AG09319 (cell line): ENCODE data around the gene USP3.
A peak's percentile ranks its signal among the peaks of the same experiment; 100 is the strongest.

Source experiments
- DNase-seq: peaks from one replicate; pipeline ENCODE4 v3.0.0-alpha.2; 2010; ENCODE audit warnings: low read depth; ENCODE audit errors: extremely low read depth
- TF ChIP-seq, protein P1 (sequence below): IDR thresholded peaks from 2 replicates; pipeline ENCODE4 v1.5.1; 2011; ENCODE audit warnings: low read depth, mild to moderate bottlenecking, inconsistent platforms, low read length, moderate library complexity

USP3 gene

DNA sequence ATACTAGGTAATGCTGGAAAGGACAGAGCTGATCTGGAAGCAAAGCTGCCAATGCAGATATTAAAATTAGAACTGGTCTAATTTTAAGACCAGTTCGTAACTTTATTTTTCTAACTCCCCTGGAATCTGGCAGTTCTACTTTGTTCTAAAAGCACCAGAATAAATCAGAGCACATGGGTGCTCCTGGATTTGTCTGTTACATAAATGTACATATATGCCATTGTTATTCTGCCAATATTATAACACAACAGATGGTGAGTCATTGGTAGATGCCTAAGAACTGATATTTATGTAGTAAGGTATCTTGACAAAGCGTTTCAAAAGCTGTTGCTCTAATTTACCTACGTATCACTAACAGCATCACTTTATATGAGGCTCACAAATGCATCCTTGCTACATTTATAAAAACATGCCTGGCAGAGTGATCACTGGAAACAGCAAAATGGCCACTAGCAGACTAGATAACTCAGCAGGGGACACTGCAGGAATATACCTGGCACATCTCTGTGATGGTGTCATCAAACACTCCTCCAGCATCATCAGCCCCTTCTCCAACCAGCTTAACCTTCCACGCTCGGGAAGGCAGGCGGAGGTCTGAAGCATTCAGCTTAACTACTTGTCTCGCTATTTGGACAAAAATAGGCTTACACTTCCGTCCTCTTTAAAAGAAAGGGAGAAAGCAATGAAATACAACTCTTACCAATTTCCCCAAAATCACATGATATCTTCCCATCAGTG lies 119.0 kb downstream of the USP3 start:
- DNase-seq: no peak
- TF ChIP-seq, protein P1, sequence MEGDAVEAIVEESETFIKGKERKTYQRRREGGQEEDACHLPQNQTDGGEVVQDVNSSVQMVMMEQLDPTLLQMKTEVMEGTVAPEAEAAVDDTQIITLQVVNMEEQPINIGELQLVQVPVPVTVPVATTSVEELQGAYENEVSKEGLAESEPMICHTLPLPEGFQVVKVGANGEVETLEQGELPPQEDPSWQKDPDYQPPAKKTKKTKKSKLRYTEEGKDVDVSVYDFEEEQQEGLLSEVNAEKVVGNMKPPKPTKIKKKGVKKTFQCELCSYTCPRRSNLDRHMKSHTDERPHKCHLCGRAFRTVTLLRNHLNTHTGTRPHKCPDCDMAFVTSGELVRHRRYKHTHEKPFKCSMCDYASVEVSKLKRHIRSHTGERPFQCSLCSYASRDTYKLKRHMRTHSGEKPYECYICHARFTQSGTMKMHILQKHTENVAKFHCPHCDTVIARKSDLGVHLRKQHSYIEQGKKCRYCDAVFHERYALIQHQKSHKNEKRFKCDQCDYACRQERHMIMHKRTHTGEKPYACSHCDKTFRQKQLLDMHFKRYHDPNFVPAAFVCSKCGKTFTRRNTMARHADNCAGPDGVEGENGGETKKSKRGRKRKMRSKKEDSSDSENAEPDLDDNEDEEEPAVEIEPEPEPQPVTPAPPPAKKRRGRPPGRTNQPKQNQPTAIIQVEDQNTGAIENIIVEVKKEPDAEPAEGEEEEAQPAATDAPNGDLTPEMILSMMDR: no peak

DNA sequence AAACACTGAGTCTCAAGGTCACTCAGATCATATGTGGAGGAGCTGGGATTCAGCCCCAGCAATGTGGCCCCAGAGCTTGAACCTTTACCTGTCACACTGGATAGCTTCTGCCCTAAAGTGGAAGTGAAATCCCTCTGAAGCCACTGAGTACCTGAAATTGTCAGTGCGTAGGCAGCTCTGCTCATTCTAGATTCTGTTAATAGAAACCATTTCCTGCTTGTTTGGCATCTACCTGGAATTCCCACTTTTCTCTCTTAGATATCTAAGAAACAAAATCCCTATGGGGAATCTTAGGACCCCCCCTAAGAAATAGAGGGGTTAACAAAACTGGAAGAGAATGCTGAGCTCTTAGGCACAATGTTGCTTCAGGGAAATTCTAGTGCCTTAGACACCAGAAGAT lies 122.6 kb downstream of the USP3 start:
- no peak for DNase-seq
- TF ChIP-seq, protein P1: no peak

DNA sequence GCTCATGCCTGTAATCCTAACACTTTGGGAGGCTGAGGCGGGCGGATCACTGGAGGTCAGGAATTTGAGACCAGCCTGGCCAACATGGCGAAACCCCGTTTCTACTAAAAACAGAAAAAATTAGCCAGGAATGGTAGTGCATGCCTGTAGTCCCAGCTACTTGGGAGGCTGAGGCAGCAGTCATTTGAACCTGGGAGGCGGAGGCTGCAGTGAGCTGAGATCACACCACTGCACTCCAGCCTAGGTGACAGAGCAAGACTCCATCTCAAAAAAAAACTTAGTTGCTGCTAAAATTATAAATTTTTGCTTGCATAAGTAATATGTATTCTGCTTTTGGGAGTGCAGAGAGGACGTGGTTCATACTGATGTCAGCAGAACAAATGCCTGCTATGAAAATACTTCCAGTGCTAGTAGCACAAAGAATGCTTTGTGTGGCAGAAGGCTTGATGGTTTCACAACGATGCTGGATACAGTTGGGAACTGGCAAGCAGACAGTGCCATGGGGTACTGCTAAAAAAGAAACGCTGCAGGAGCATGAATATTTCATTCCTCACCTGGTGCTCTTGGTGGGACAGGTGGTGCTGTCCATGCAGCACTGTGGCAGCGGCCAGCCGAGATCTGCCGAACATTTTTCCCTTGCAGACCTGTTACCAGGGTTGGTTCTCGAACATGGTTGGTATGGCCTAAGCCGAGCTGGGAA lies 123.9 kb downstream of the USP3 start:
- TF ChIP-seq, protein P1: no peak
- no peak for DNase-seq

DNA sequence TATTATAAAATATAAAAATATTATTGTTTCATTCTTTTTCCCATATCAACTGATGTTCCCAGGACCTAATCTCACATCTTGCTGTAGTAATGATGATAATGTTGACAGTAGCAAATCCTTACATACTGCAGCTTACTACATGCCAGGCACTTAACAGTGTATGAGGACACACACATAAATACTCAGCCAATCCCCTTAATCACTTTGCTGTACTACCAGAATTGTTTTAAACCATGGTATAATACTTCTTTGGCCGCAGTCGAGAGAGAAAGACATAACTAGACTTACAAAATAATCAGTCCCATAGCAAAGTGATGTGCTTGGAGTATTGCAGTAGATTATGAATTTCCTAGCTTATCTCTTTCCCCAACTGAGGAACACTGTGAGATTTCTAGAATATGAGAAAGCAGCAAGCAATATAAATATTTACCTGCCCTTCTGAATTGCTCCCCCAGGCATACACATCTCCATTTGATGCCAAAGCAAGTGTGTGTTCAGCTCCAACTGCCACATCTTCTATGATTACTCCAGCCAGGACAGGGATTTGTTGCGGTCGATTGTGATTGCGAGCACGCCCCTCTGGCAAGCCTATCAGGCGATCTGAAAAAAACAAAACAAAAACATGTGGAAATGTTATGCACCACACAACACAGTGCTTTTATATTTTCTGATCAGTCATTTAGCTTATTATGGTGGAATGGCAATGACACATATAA lies 125.8 kb downstream of the USP3 start:
- TF ChIP-seq, protein P1: no peak
- DNase-seq: peak; percentile 8

DNA sequence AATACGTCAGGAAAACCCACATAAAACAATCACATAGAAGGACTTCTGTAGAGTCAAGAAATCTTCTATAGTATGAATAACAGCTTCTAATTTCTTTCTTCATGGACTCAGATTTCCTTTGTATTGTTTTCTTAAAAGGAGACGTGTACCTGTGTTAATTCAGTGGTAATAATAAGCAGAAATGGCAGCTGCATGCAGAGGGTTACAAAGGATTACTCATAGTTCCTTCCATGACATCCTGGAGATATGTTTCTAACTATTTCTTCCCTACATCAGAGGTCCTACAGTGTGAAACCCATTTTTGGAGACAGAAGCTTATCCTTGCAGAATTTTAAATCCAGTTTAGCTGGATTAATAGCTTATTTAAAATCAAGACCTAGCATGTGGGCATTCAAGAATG lies 128.9 kb downstream of the USP3 start:
- TF ChIP-seq, protein P1: no peak
- no peak for DNase-seq

DNA sequence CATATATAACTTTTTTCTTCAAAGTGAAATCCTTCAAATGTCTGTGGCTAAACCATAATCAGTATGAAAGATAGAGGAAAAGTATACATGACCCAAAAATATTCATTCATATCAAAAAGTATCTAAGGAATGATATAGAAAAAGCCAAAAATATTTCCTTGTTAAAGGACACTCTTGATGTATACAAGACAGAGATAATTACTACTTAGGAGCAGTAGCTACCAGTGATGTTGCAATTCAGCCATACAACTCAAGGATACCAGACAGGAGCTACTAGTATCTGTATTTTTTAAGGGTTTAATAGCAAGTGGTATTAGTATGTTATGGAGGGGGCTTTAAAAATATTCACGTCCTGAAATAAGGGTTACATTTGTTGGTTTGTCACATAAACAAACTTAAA lies 129.8 kb downstream of the USP3 start:
- TF ChIP-seq, protein P1: no peak
- no peak for DNase-seq
